ENCODE measurements around the gene ZNF91. TPM values are rescaled to one million over a fixed set of nuclear protein-coding genes. Genes with fewer than 3 reads are reported as not detected.
"Not testable (repeated sequence)": the region's sequence is repeated elsewhere in the genome, so short reads cannot be mapped to it uniquely, and the experiment has no call there.

The ZNF91 gene
- 223 TPM for total RNA-seq
- polyA plus RNA-seq: 11.1 TPM

GRCh38 chr19:23395041-23395721 is at the start of gene ZNF91:
Gene ZNF91 (minus strand): TSS chr19:23395471. CDS start chr19:23395354, 117 bp downstream.
- peaks cover 4% of the 10 kb centered on the region for H3K4me1 ChIP-seq (ENCODE audit: insufficient read depth)
- H3K4me3 ChIP-seq (ENCODE audit: low read depth, low read length): peak within 1 kb of the TSS; percentile 58
- WGBS: under 1% methylated on average over 32 of the region's 32 CpGs
- DNase-seq (ENCODE audit: extremely low spot score): peak; percentile 95
- H3K27ac ChIP-seq (ENCODE audit: low read depth): peak within 1 kb of the TSS; percentile 97
- no peaks in the 10 kb centered on the region for H3K36me3 ChIP-seq (ENCODE audit: insufficient read depth)

GRCh38 chr19:23440791-23441190 is 45.5 kb upstream of the ZNF91 start:
- WGBS: 64% methylated on average over 9 of the region's 9 CpGs
- H3K36me3 ChIP-seq (ENCODE audit: insufficient read depth): no peaks in the 10 kb centered on the region
- H3K4me3 ChIP-seq (ENCODE audit: low read depth, low read length): no peak overlapping the region
- H3K27ac ChIP-seq (ENCODE audit: low read depth): no peak overlapping the region
- no peak for DNase-seq (ENCODE audit: extremely low spot score)
- H3K4me1 ChIP-seq (ENCODE audit: insufficient read depth): no peaks in the 10 kb centered on the region

- H3K27ac ChIP-seq (ENCODE audit: low read depth): no peak overlapping the region
- 84% methylated on average over 9 of the region's 9 CpGs for WGBS
- no peak for DNase-seq (ENCODE audit: extremely low spot score)
- no peaks in the 10 kb centered on the region for H3K36me3 ChIP-seq (ENCODE audit: insufficient read depth)
- H3K4me3 ChIP-seq (ENCODE audit: low read depth, low read length): no peak overlapping the region
- no peaks in the 10 kb centered on the region for H3K4me1 ChIP-seq (ENCODE audit: insufficient read depth)
These were observed 44.9 kb upstream of the ZNF91 start for GRCh38 chr19:23440207-23440606.

- Histone ChIP-seq H3K36me3 (ENCODE audit: insufficient read depth) (no peaks in the 10 kb centered on the region), H3K4me3 (ENCODE audit: low read depth, low read length) (no peak overlapping the region), H3K4me1 (ENCODE audit: insufficient read depth) (no peaks in the 10 kb centered on the region), H3K27ac (ENCODE audit: low read depth) (no peak overlapping the region)
- 89% methylated on average over 8 of the region's 8 CpGs for WGBS
- DNase-seq (ENCODE audit: extremely low spot score): no peak
These were observed 44.4 kb upstream of the ZNF91 start for GRCh38 chr19:23439623-23440022.

DNA sequence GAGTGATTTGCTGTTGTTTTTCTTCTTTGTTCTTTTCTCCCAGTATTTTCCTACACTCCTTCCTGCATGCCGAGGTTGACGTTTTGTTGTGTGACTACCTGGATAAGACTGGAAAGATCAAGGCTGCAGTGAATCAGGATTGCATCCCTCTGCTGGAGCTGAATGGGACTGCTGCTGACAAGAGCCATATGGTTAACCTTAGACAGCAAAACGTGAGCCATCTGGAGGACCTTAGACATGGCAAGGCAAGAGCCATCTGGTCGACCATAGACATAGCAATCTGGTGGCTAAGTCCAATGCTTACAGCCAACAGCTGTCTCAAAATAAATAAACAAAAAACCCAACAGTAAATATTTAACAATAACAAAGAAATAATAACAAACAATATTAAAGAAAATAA is 42.6 kb upstream of the ZNF91 start:
- DNase-seq (ENCODE audit: extremely low spot score): no peak
- H3K27ac ChIP-seq (ENCODE audit: low read depth): no peak overlapping the region
- H3K4me1 ChIP-seq (ENCODE audit: insufficient read depth): no peaks in the 10 kb centered on the region
- WGBS: 68% methylated on average over 4 of the region's 4 CpGs
- H3K4me3 ChIP-seq (ENCODE audit: low read depth, low read length): no peak overlapping the region
- no peaks in the 10 kb centered on the region for H3K36me3 ChIP-seq (ENCODE audit: insufficient read depth)

- 85% methylated on average over 4 of the region's 4 CpGs for WGBS
- no peaks in the 10 kb centered on the region for H3K36me3 ChIP-seq (ENCODE audit: insufficient read depth)
- no peak overlapping the region for H3K4me3 ChIP-seq (ENCODE audit: low read depth, low read length)
- no peaks in the 10 kb centered on the region for H3K4me1 ChIP-seq (ENCODE audit: insufficient read depth)
- no peak overlapping the region for H3K27ac ChIP-seq (ENCODE audit: low read depth)
- DNase-seq (ENCODE audit: extremely low spot score): no peak
These were observed 41.7 kb upstream of the ZNF91 start for GRCh38 chr19:23436944-23437343.

DNA sequence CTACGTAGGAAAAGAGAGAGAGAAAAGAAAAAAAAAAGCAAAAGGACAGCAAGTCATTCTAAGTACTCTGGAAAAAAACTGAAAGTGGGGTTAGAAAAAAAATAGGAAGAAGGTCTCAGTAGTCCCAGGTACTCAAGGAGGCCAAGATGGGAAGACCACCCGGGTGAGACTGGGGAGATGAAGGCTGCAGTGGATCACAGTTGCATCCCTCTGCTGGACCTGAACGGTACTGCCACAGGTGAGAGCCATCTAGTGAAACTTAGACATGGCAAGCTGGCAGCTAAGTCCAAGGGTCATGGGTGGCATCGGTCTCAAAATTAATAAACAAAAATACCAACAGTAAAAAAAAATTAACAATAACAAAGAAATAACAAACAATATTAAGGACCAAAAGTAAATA is 41.0 kb upstream of the ZNF91 start:
- 77% methylated on average over 4 of the region's 4 CpGs for WGBS

GRCh38 chr19:23420824-23421223 is 25.6 kb upstream of the ZNF91 start:
- Histone ChIP-seq H3K4me3 (ENCODE audit: low read depth, low read length) (no peak overlapping the region), H3K36me3 (ENCODE audit: insufficient read depth) (no peaks in the 10 kb centered on the region), H3K27ac (ENCODE audit: low read depth) (no peak overlapping the region), H3K4me1 (ENCODE audit: insufficient read depth) (no peaks in the 10 kb centered on the region)
- DNase-seq (ENCODE audit: extremely low spot score): no peak
- WGBS: 61% methylated on average over 5 of the region's 5 CpGs

More for the DNA sequence above, 41.0 kb upstream of the ZNF91 start:
- DNase-seq (ENCODE audit: extremely low spot score): no peak
- H3K27ac ChIP-seq (ENCODE audit: low read depth): no peak overlapping the region
- H3K4me3 ChIP-seq (ENCODE audit: low read depth, low read length): no peak overlapping the region
- H3K36me3 ChIP-seq (ENCODE audit: insufficient read depth): no peaks in the 10 kb centered on the region
- H3K4me1 ChIP-seq (ENCODE audit: insufficient read depth): no peaks in the 10 kb centered on the region

DNA sequence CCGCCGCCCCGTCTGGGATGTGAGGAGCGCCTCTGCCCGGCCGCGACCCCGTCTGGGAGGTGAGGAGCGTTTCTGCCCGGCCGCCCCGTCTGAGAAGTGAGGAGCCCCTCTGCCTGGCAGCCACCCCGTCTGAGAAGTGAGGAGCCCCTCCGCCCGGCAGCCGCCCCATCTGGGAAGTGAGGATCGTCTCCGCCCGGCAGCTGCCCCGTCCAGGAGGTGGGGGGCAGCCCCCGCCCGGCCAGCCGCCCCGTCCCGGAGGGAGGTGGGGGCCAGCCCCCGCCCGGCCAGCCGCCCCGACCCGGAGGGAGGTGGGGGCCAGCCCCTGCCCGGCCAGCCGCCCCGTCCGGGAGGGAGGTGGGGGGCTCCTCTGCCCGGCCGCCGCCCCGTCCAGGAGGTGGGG is 24.0 kb upstream of the ZNF91 start:
- DNase-seq (ENCODE audit: extremely low spot score): not testable (repeated sequence)

GRCh38 chr19:23415561-23416191 is 20.4 kb upstream of the ZNF91 start:
- no peak overlapping the region for H3K27ac ChIP-seq (ENCODE audit: low read depth)
- no peak for DNase-seq (ENCODE audit: extremely low spot score)
- peak overlapping the region; percentile 34 for H3K4me3 ChIP-seq (ENCODE audit: low read depth, low read length)
- under 1% methylated on average over 33 of the region's 33 CpGs for WGBS
- H3K36me3 ChIP-seq (ENCODE audit: insufficient read depth): no peaks in the 10 kb centered on the region
- no peaks in the 10 kb centered on the region for H3K4me1 ChIP-seq (ENCODE audit: insufficient read depth)

More for the DNA sequence above, 24.0 kb upstream of the ZNF91 start:
- 96% methylated on average over 38 of the region's 38 CpGs for WGBS
- not testable (repeated sequence) for H3K27ac ChIP-seq (ENCODE audit: low read depth); H3K4me3 ChIP-seq (ENCODE audit: low read depth, low read length); H3K4me1 ChIP-seq (ENCODE audit: insufficient read depth); H3K36me3 ChIP-seq (ENCODE audit: insufficient read depth)

GRCh38 chr19:23415034-23415433 is 19.8 kb upstream of the ZNF91 start:
- Histone ChIP-seq H3K27ac (ENCODE audit: low read depth) (no peak overlapping the region), H3K4me3 (ENCODE audit: low read depth, low read length) (peak overlapping the region; percentile 34), H3K36me3 (ENCODE audit: insufficient read depth) (no peaks in the 10 kb centered on the region), H3K4me1 (ENCODE audit: insufficient read depth) (no peaks in the 10 kb centered on the region)
- no peak for DNase-seq (ENCODE audit: extremely low spot score)
- 18% methylated on average over 13 of the region's 13 CpGs for WGBS

- Histone ChIP-seq H3K27ac (ENCODE audit: low read depth) (no peak overlapping the region), H3K4me1 (ENCODE audit: insufficient read depth) (no peaks in the 10 kb centered on the region), H3K4me3 (ENCODE audit: low read depth, low read length) (no peak overlapping the region), H3K36me3 (ENCODE audit: insufficient read depth) (no peaks in the 10 kb centered on the region)
- no peak for DNase-seq (ENCODE audit: extremely low spot score)
- 57% methylated on average over 1 of the region's 1 CpG for WGBS
These were observed 14.9 kb upstream of the ZNF91 start for GRCh38 chr19:23410155-23410554.

- no peak for DNase-seq (ENCODE audit: extremely low spot score)
- 86% methylated on average over 21 of the region's 21 CpGs for WGBS
These were observed 14.2 kb upstream of the ZNF91 start for GRCh38 chr19:23409392-23410048.

GRCh38 chr19:23407616-23408133 is 12.4 kb upstream of the ZNF91 start:
- no peak overlapping the region for H3K4me3 ChIP-seq (ENCODE audit: low read depth, low read length)
- no peaks in the 10 kb centered on the region for H3K36me3 ChIP-seq (ENCODE audit: insufficient read depth)
- WGBS: 96% methylated on average over 2 of the region's 2 CpGs
- no peaks in the 10 kb centered on the region for H3K4me1 ChIP-seq (ENCODE audit: insufficient read depth)
- DNase-seq (ENCODE audit: extremely low spot score): no peak
- no peak overlapping the region for H3K27ac ChIP-seq (ENCODE audit: low read depth)

More at GRCh38 chr19:23409392-23410048, 14.2 kb upstream of the ZNF91 start:
- Histone ChIP-seq H3K4me1 (ENCODE audit: insufficient read depth) (no peaks in the 10 kb centered on the region), H3K27ac (ENCODE audit: low read depth) (no peak overlapping the region), H3K36me3 (ENCODE audit: insufficient read depth) (no peaks in the 10 kb centered on the region), H3K4me3 (ENCODE audit: low read depth, low read length) (no peak overlapping the region)

Data from urinary bladder (tissue), 4 donors.